KMS-11 (cell line): ENCODE data around the gene CFAP251.
A peak's percentile ranks its signal among the peaks of the same experiment; 100 is the strongest.

ENCODE experiments used
- H2AFZ ChIP-seq: fragments of 200-600 bp; sonication (generic); 2 replicates; pipeline ENCODE4 v1.6.1; 2016; ENCODE audit warnings: antibody characterized with exemption, mixed run types, low read depth
- H3K27ac ChIP-seq: fragments of 200-600 bp; sonication (generic); 2 replicates; pipeline ENCODE4 v1.6.1; 2016; ENCODE audit warnings: mild to moderate bottlenecking, mixed run types
- H3K27me3 ChIP-seq: fragments of 200-600 bp; sonication (generic); 2 replicates; pipeline ENCODE4 v1.6.1; 2017; ENCODE audit warnings: mild to moderate bottlenecking, low read depth, mixed run types, moderate library complexity; ENCODE audit not compliant: insufficient read depth
- H3K36me3 ChIP-seq: fragments of 200-600 bp; sonication (generic); 2 replicates; pipeline ENCODE4 v1.6.1; 2017; ENCODE audit warnings: mild to moderate bottlenecking, mixed run types; ENCODE audit not compliant: insufficient read depth
- H3K4me1 ChIP-seq: fragments of 200-600 bp; sonication (generic); 2 replicates; pipeline ENCODE4 v1.6.1; 2016; ENCODE audit warnings: mild to moderate bottlenecking, low read depth, mixed run types; ENCODE audit not compliant: poor library complexity, severe bottlenecking
- H3K4me2 ChIP-seq: fragments of 200-600 bp; sonication (generic); 2 replicates; pipeline ENCODE4 v1.7.0; 2016; ENCODE audit warnings: mild to moderate bottlenecking, mixed run types
- H3K4me3 ChIP-seq: fragments of 200-600 bp; sonication (generic); IDR thresholded peaks from 2 replicates; pipeline ENCODE4 v1.6.1; 2017; ENCODE audit warnings: low read depth, low read length, mixed read lengths; ENCODE audit not compliant: insufficient read depth
- H3K79me2 ChIP-seq: fragments of 200-600 bp; sonication (generic); 2 replicates; pipeline ENCODE4 v1.6.1; 2016; ENCODE audit warnings: low read depth, mixed run types; ENCODE audit not compliant: insufficient read depth
- H3K9ac ChIP-seq: fragments of 200-600 bp; sonication (generic); 2 replicates; pipeline ENCODE4 v1.6.1; 2016; ENCODE audit warnings: mild to moderate bottlenecking, mixed run types
- H4K20me1 ChIP-seq: fragments of 200-600 bp; sonication (generic); 2 replicates; pipeline ENCODE4 v1.6.1; 2016; ENCODE audit warnings: mild to moderate bottlenecking, mixed run types; ENCODE audit not compliant: insufficient read depth
- CTCF ChIP-seq: fragments of 200-600 bp; sonication (generic); conservative IDR thresholded peaks from 2 replicates; pipeline ENCODE4 v1.6.1; 2017; ENCODE audit warnings: low read depth, mild to moderate bottlenecking, antibody characterized with exemption, low read length, moderate library complexity, mixed read lengths

CFAP251 gene

GRCh38 chr12:122018457-122018856 is 100.1 kb downstream of the CFAP251 start:
- no peak overlapping the region for H3K9ac ChIP-seq
- H3K36me3 ChIP-seq, result no peaks in the 10 kb centered on the region
- no peak overlapping the region for H3K4me2 ChIP-seq
- H3K27me3 ChIP-seq, result no peaks in the 10 kb centered on the region; the same call in 1 of the 2 replicates
- no peak for TF ChIP-seq CTCF
- no peaks in the 10 kb centered on the region for H4K20me1 ChIP-seq
- H3K27ac ChIP-seq, result no peak overlapping the region
- H3K4me3 ChIP-seq, result no peak overlapping the region
- no peaks in the 10 kb centered on the region for H3K79me2 ChIP-seq
- no peaks in the 10 kb centered on the region for H3K4me1 ChIP-seq
- H2AFZ ChIP-seq, result no peak overlapping the region

- no peaks in the 10 kb centered on the region for H3K4me1 ChIP-seq
- H3K4me3 ChIP-seq, result no peak overlapping the region
- H2AFZ ChIP-seq, result no peak overlapping the region
- H3K27me3 ChIP-seq, result no peaks in the 10 kb centered on the region; the same call in 1 of the 2 replicates
- H3K27ac ChIP-seq, result no peak overlapping the region
- no peaks in the 10 kb centered on the region for H4K20me1 ChIP-seq
- TF ChIP-seq CTCF, result no peak
- H3K9ac ChIP-seq, result no peak overlapping the region
- H3K36me3 ChIP-seq, result no peaks in the 10 kb centered on the region
- no peaks in the 10 kb centered on the region for H3K79me2 ChIP-seq
- no peak overlapping the region for H3K4me2 ChIP-seq
Measured at GRCh38 chr12:122018937-122019336, 100.5 kb downstream of the CFAP251 start.

GRCh38 chr12:122020795-122021192 is 102.4 kb downstream of the CFAP251 start:
- H3K27me3 ChIP-seq, result no peaks in the 10 kb centered on the region; the same call in 1 of the 2 replicates
- peak overlapping the region; percentile 25; the same call in 1 of the 2 replicates for H3K4me2 ChIP-seq
- H2AFZ ChIP-seq, result peak overlapping the region; percentile 44; the same call in 1 of the 2 replicates
- H3K27ac ChIP-seq, result no peak overlapping the region
- no peaks in the 10 kb centered on the region for H4K20me1 ChIP-seq
- H3K9ac ChIP-seq, result no peak overlapping the region
- H3K4me1 ChIP-seq, result no peaks in the 10 kb centered on the region
- TF ChIP-seq CTCF, result no peak
- H3K36me3 ChIP-seq, result no peaks in the 10 kb centered on the region
- no peaks in the 10 kb centered on the region for H3K79me2 ChIP-seq
- H3K4me3 ChIP-seq, result no peak overlapping the region

- no peak overlapping the region for H3K9ac ChIP-seq
- peak overlapping the region; percentile 25; the same call in 1 of the 2 replicates for H3K4me2 ChIP-seq
- no peak overlapping the region for H3K27ac ChIP-seq
- H3K4me3 ChIP-seq, result no peak overlapping the region
- H4K20me1 ChIP-seq, result no peaks in the 10 kb centered on the region
- TF ChIP-seq CTCF, result no peak
- no peaks in the 10 kb centered on the region for H3K36me3 ChIP-seq
- no peaks in the 10 kb centered on the region for H3K79me2 ChIP-seq
- H2AFZ ChIP-seq, result peak overlapping the region; percentile 44
- no peaks in the 10 kb centered on the region; the same call in 1 of the 2 replicates for H3K27me3 ChIP-seq
- no peaks in the 10 kb centered on the region for H3K4me1 ChIP-seq
Measured at GRCh38 chr12:122021193-122021821, 102.9 kb downstream of the CFAP251 start.
